PC-9 (cell line): Measurements from ENCODE around the gene MPPED2. TPM values are rescaled to one million over a fixed set of nuclear protein-coding genes. Genes with fewer than 3 reads are reported as not detected.

Source experiments
- BruUV-seq: library from RNA; stranded (reverse); fragments of 400-500 nt; replicated peaks from 2 replicates; lab custom pipeline; 2021; lab: Mats Ljungman, UMichigan
- CTCF ChIA-PET: fragments of 300-600 bp; sonication (Branson Sonifier 250); formaldehyde crosslinking; loops from one replicate; lab custom pipeline; 2022; ENCODE audit warnings: antibody characterized with exemption; lab: Charles Lee
- POLR2A ChIA-PET: fragments of 300-600 bp; sonication (Branson Sonifier 250); formaldehyde crosslinking; loops from one replicate; lab custom pipeline; 2022; ENCODE audit warnings: antibody characterized with exemption; ENCODE audit not compliant: unreplicated experiment; lab: Charles Lee
- DNase-seq, 2 experiments: peaks; one replicate each; pipeline versions ENCODE4 v3.0.0 to v3.0.0-alpha.2; 2015 to 2022; ENCODE audit warnings: mixed read lengths in 1 of 2
- H2AFZ ChIP-seq: fragments of 200-600 bp; sonication (generic); 2 replicates; pipeline ENCODE4 v1.8.1; 2017; ENCODE audit warnings: antibody characterized with exemption
- H3F3A ChIP-seq: fragments of 200-600 bp; sonication (generic); 2 replicates; pipeline ENCODE4 v1.8.1; 2017; ENCODE audit warnings: antibody characterized with exemption, mild to moderate bottlenecking, low read depth; ENCODE audit not compliant: insufficient read depth
- H3K27ac ChIP-seq: fragments of 200-600 bp; sonication (generic); 2 replicates; pipeline ENCODE4 v1.6.1; 2016; ENCODE audit warnings: mixed run types
- H3K27me3 ChIP-seq: fragments of 200-600 bp; sonication (generic); 2 replicates; pipeline ENCODE4 v1.6.1; 2016; ENCODE audit warnings: low read depth, mixed run types; ENCODE audit not compliant: insufficient read depth
- H3K36me3 ChIP-seq: fragments of 200-600 bp; sonication (generic); 2 replicates; pipeline ENCODE4 v1.6.1; 2016; ENCODE audit warnings: low read depth, mixed run types
- H3K4me1 ChIP-seq: fragments of 200-600 bp; sonication (generic); replicated peaks from 2 replicates; pipeline ENCODE4 v1.6.1; 2016; ENCODE audit warnings: mixed run types; ENCODE audit not compliant: insufficient read depth
- H3K4me2 ChIP-seq: fragments of 200-600 bp; sonication (generic); 2 replicates; pipeline ENCODE4 v1.6.1; 2017; ENCODE audit warnings: mixed run types
- H3K4me3 ChIP-seq: fragments of 200-600 bp; sonication (generic); 2 replicates; pipeline ENCODE4 v1.6.1; 2016; ENCODE audit warnings: mixed run types
- H3K79me2 ChIP-seq: fragments of 200-600 bp; sonication (generic); 2 replicates; pipeline ENCODE4 v1.6.1; 2017; ENCODE audit warnings: low read depth, mixed run types
- H3K9me2 ChIP-seq: fragments of 200-600 bp; sonication (generic); 2 replicates; pipeline ENCODE4 v1.8.1; 2017; ENCODE audit warnings: mild to moderate bottlenecking; ENCODE audit not compliant: insufficient read depth
- H3K9me3 ChIP-seq: fragments of 200-600 bp; sonication (generic); 2 replicates; pipeline ENCODE4 v1.8.1; 2016; ENCODE audit warnings: low read depth; ENCODE audit not compliant: insufficient read depth
- H4K20me1 ChIP-seq: fragments of 200-600 bp; sonication (generic); 2 replicates; pipeline ENCODE4 v1.8.1; 2017; ENCODE audit not compliant: insufficient read depth
- CTCF ChIP-seq: fragments of 200-600 bp; sonication (generic); conservative IDR thresholded peaks from 2 replicates; pipeline ENCODE4 v1.6.1; 2017; ENCODE audit warnings: mixed run types, antibody characterized with exemption, mild to moderate bottlenecking, moderate library complexity
- EZH2 ChIP-seq: fragments of 200-600 bp; sonication (generic); IDR thresholded peaks from 2 replicates; pipeline ENCODE4 v1.8.0; 2017; ENCODE audit warnings: antibody characterized with exemption, low read depth
- intact Hi-C: fragments of 100-400 bp; cut with micrococcal nuclease; formaldehyde crosslinking; loops from one replicate; pipeline ENCODE4 v1.10.0; 2022; ENCODE audit not compliant: unreplicated experiment
- total RNA-seq: library from RNA; stranded (reverse); gene quantifications from 2 replicates; pipeline ENCODE4 v1.2.3, GENCODE V29; 2021

MPPED2 gene
- total RNA-seq, 1 experiment from 2014 or later: not detected

GRCh38 chr11:30462421-30462820, 123.7 kb downstream of the MPPED2 start:
- H3K27me3 ChIP-seq: peaks cover 28% of the 10 kb centered on the region
- H4K20me1 ChIP-seq: no peaks in the 10 kb centered on the region
- BruUV-seq: no TSS peak
- H3K27ac ChIP-seq: no peak overlapping the region
- no peak for DNase-seq
- H3K4me2 ChIP-seq: no peak overlapping the region
- POLR2A ChIA-PET: no interaction called here
- intact Hi-C loops: no loop called here
- no peak overlapping the region for H3K4me3 ChIP-seq
- H2AFZ ChIP-seq: no peak overlapping the region
- no peaks in the 10 kb centered on the region for H3F3A ChIP-seq
- H3K79me2 ChIP-seq: no peaks in the 10 kb centered on the region
- H3K4me1 ChIP-seq: no peaks in the 10 kb centered on the region
- H3K9me2 ChIP-seq: no peaks in the 10 kb centered on the region
- H3K36me3 ChIP-seq: no peaks in the 10 kb centered on the region
- CTCF ChIA-PET: no interaction called here
- no peak for TF ChIP-seq EZH2
- no peak for TF ChIP-seq CTCF
- no peaks in the 10 kb centered on the region for H3K9me3 ChIP-seq

GRCh38 chr11:30459821-30460220, 126.3 kb downstream of the MPPED2 start:
- no peak for DNase-seq
- POLR2A ChIA-PET: no interaction called here
- H3K9me2 ChIP-seq: no peaks in the 10 kb centered on the region

GRCh38 chr11:30459306-30459705, 126.8 kb downstream of the MPPED2 start:
- Histone ChIP-seq H3K27ac (no peak overlapping the region), H3K4me1 (no peaks in the 10 kb centered on the region), H3K9me3 (no peaks in the 10 kb centered on the region), H3F3A (no peaks in the 10 kb centered on the region), H3K4me3 (no peak overlapping the region), H3K27me3 (peaks cover 39% of the 10 kb centered on the region), H3K79me2 (no peaks in the 10 kb centered on the region), H2AFZ (no peak overlapping the region), H3K9me2 (no peaks in the 10 kb centered on the region), H3K36me3 (no peaks in the 10 kb centered on the region), H4K20me1 (no peaks in the 10 kb centered on the region), H3K4me2 (no peak overlapping the region)
- no TSS peak for BruUV-seq
- CTCF ChIA-PET: no interaction called here
- no peak for DNase-seq
- no peak for TF ChIP-seq CTCF
- no peak for TF ChIP-seq EZH2
- intact Hi-C loops: no loop called here
- POLR2A ChIA-PET: interaction anchor here (0.6 kb wide), 1 partner anchor 42 kb away, joined by 11 read pairs; no protein-coding TSS in a partner anchor

More at GRCh38 chr11:30459821-30460220, 126.3 kb downstream of the MPPED2 start:
- Histone ChIP-seq H3K36me3 (no peaks in the 10 kb centered on the region), H3K4me2 (no peak overlapping the region), H3K9me3 (no peaks in the 10 kb centered on the region), H4K20me1 (no peaks in the 10 kb centered on the region), H3K79me2 (no peaks in the 10 kb centered on the region), H3K27me3 (peaks cover 39% of the 10 kb centered on the region), H3F3A (no peaks in the 10 kb centered on the region), H3K4me3 (no peak overlapping the region), H2AFZ (no peak overlapping the region), H3K4me1 (no peaks in the 10 kb centered on the region), H3K27ac (no peak overlapping the region)
- intact Hi-C loops: no loop called here
- CTCF ChIA-PET: no interaction called here
- TF ChIP-seq CTCF (no peak), EZH2 (no peak)
- BruUV-seq: no TSS peak
